Measurements from ENCODE around the gene NDUFAF7. TPM values are rescaled to one million over a fixed set of nuclear protein-coding genes. Genes with fewer than 3 reads are reported as not detected.
"Not testable (repeated sequence)": the region's sequence is repeated elsewhere in the genome, so short reads cannot be mapped to it uniquely, and the experiment has no call there.

NDUFAF7 gene
- total and polyA plus RNA-seq, 10 of the 15 experiments (the other 5 are each of a cell fraction or from before 2014, with no cell fraction given), result 16.6 to 39.5 (median 24.3) TPM

DNA sequence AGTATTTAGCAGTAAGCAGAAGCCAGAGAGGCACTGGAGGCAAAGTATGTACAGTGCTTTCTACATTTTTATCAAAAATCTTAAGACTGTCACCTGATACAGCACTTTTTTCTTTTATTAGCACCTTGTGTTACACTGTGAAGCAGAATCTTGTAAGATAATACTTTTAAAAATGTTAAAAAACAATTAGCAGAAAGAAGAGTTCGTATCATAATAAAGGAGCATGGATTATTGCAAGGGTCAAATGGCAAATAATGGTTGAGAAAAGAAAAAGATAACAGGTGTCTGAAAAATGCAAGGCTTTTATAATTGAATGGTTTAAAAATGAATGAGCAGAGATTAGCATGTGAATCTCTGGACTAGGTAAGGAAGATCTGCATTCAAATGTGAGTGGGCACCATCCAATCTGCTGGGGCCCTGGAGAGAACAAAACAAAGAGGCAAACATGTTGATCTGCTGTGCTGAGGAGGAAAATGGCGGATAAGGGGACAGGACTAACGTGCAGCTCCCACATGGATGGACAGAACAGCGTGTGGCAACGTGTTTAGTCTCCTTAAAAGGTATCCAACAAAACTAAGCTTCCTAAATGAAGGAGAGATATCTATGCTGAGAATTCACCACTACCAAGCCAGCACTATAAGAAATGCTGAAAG is 25.6 kb upstream of the NDUFAF7 start:
- no TSS peak for BruUV-seq (replicated peaks)
- no peak overlapping the region for H3K27ac ChIP-seq (ENCODE audit: control insufficient read depth, insufficient read depth)
- intact Hi-C loops (cut with micrococcal nuclease; ENCODE audit: unreplicated experiment), result no loop called here
- over 99% methylated on average over 5 of the region's 5 CpGs for WGBS (ENCODE audit: insufficient coverage, insufficient replicate concordance, low lambda C conversion rate, missing lambda C conversion rate)
- peaks cover 6% of the 10 kb centered on the region for H3K79me2 ChIP-seq (ENCODE audit: control insufficient read depth, insufficient read depth, low read length)
- ChIA-PET SMC1A (ENCODE audit: uncharacterized antibody, unreplicated experiment) (no interaction called here), CTCF (no interaction called here), POLR2A (no interaction called here), RAD21 (ENCODE audit: unreplicated experiment) (no interaction called here)
- no peak for ATAC-seq
- no peak for FAIRE-seq
- H3K4me2 ChIP-seq (ENCODE audit: control insufficient read depth, insufficient read depth), result no peak overlapping the region
- peaks cover 14% of the 10 kb centered on the region for H3K9me3 ChIP-seq (replicated peaks; ENCODE audit: control insufficient read depth, insufficient read depth, low read length)
- H2AFZ ChIP-seq (ENCODE audit: control insufficient read depth, low read depth, low read length), result no peak overlapping the region
- H3K36me3 ChIP-seq (ENCODE audit: control insufficient read depth in 2 of 2, insufficient read depth in 2 of 2, low read length in 1 of 2), result peaks cover 4 to 39% of the 10 kb centered on the region in 2 experiments
- no peak for TF ChIP-seq NFYB (IDR thresholded peaks at IDR 0.05; ENCODE audit: insufficient read depth, low read depth, low read length)
- TF ChIP-seq NFIC (IDR thresholded peaks at IDR 0.05; ENCODE audit: low read depth, low read length), result no peak
- no peak for TF ChIP-seq BMI1 (IDR thresholded peaks at IDR 0.05; ENCODE audit: borderline replicate concordance)
- no peak for TF ChIP-seq ATF7 (IDR thresholded peaks at IDR 0.05; ENCODE audit: low read depth)
- H3K27me3 ChIP-seq (replicated peaks in 1 of 2; ENCODE audit: control insufficient read depth in 2 of 2, insufficient read depth in 2 of 2, low read length in 1 of 2), result no peaks in the 10 kb centered on the region
- no peaks in the 10 kb centered on the region for H4K20me1 ChIP-seq (ENCODE audit: control insufficient read depth, insufficient read depth)
- no peak overlapping the region for H3K4me3 ChIP-seq
- no peaks in the 10 kb centered on the region for H3K4me1 ChIP-seq (ENCODE audit: control insufficient read depth, insufficient read depth, low read length)
- no peak for DNase-seq (ENCODE audit: low read depth, low spot score)
- in situ Hi-C loops (cut with MboI), result no loop called here
- H3K9ac ChIP-seq (ENCODE audit: control insufficient read depth, insufficient read depth, low read length), result no peak overlapping the region

GRCh38 chr2:37206760-37207159 is 24.7 kb upstream of the NDUFAF7 start:
- CTCF ChIA-PET, result interaction anchor here (1.3 kb wide), 1 partner anchor 12 kb away, joined by 3 read pairs; no protein-coding TSS in a partner anchor
- POLR2A ChIA-PET; ATAC-seq; H3K9ac ChIP-seq (ENCODE audit: control insufficient read depth, insufficient read depth, low read length); H3K4me3 ChIP-seq; H3K79me2 ChIP-seq (ENCODE audit: control insufficient read depth, insufficient read depth, low read length); SMC1A ChIA-PET (ENCODE audit: uncharacterized antibody, unreplicated experiment); H3K27ac ChIP-seq (ENCODE audit: control insufficient read depth, insufficient read depth); BruUV-seq (replicated peaks); H2AFZ ChIP-seq (ENCODE audit: control insufficient read depth, low read depth, low read length); H4K20me1 ChIP-seq (ENCODE audit: control insufficient read depth, insufficient read depth); FAIRE-seq; in situ Hi-C loops (cut with MboI); H3K4me2 ChIP-seq (ENCODE audit: control insufficient read depth, insufficient read depth); H3K4me1 ChIP-seq (ENCODE audit: control insufficient read depth, insufficient read depth, low read length); H3K27me3 ChIP-seq (replicated peaks in 1 of 2; ENCODE audit: control insufficient read depth in 2 of 2, insufficient read depth in 2 of 2, low read length in 1 of 2); intact Hi-C loops (cut with micrococcal nuclease; ENCODE audit: unreplicated experiment); DNase-seq (ENCODE audit: low read depth, low spot score); RAD21 ChIA-PET (ENCODE audit: unreplicated experiment): not testable (repeated sequence)
- WGBS (ENCODE audit: insufficient coverage, insufficient replicate concordance, low lambda C conversion rate, missing lambda C conversion rate), result 100% methylated on average over 2 of the region's 2 CpGs
- H3K36me3 ChIP-seq (ENCODE audit: control insufficient read depth in 2 of 2, insufficient read depth in 2 of 2, low read length in 1 of 2), result peaks cover 4 to 33% of the 10 kb centered on the region in 2 experiments
- H3K9me3 ChIP-seq (replicated peaks; ENCODE audit: control insufficient read depth, insufficient read depth, low read length), result peaks cover 14% of the 10 kb centered on the region
